Activated naive CD4-positive, alpha-beta T cell treated with anti-CD3 and anti-CD28 coated beads, Interleukin-2, amount 50 U/mL, for 24 hours (primary cell): ENCODE data around the gene RNF123.

Source experiments
- H3K27ac Mint-ChIP-seq: one replicate; pipeline ENCODE4 v1.8.0; 2021; ENCODE audit warnings: mild to moderate bottlenecking, mixed read lengths
- H3K27me3 Mint-ChIP-seq: one replicate; pipeline ENCODE4 v1.8.0; 2021; ENCODE audit warnings: mixed read lengths
- H3K36me3 Mint-ChIP-seq: one replicate; pipeline ENCODE4 v1.8.0; 2021; ENCODE audit warnings: mixed read lengths
- H3K4me1 Mint-ChIP-seq: one replicate; pipeline ENCODE4 v1.8.0; 2021; ENCODE audit warnings: mixed read lengths
- H3K4me3 Mint-ChIP-seq: one replicate; pipeline ENCODE4 v1.8.0; 2021; ENCODE audit warnings: mild to moderate bottlenecking, mixed read lengths
- H3K9me3 Mint-ChIP-seq: one replicate; pipeline ENCODE4 v1.8.0; 2021; ENCODE audit warnings: mixed read lengths

Gene RNF123

GRCh38 chr3:49689046-49689907 is at the start of gene RNF123, which contains the start of gene MST1:
TSS of gene RNF123 (plus strand) at chr3:49689557. CDS start at chr3:49691166, 1,609 bp downstream.
TSS of gene MST1 (minus strand) at chr3:49689474. CDS start at chr3:49688691, 783 bp downstream.
- no peaks in the 10 kb centered on the region for H3K9me3 Mint-ChIP-seq

GRCh38 chr3:49641292-49641691 is 48.1 kb upstream of the RNF123 start:
- Mint-ChIP-seq H3K9me3 (no peaks in the 10 kb centered on the region), H3K27me3 (no peaks in the 10 kb centered on the region), H3K4me3 (no peak overlapping the region), H3K36me3 (no peaks in the 10 kb centered on the region), H3K27ac (no peak overlapping the region), H3K4me1 (no peaks in the 10 kb centered on the region)

More at GRCh38 chr3:49689046-49689907, at the start of gene RNF123, which contains the start of gene MST1:
- Mint-ChIP-seq H3K4me1 (peaks cover 45% of the 10 kb centered on the region), H3K36me3 (no peaks in the 10 kb centered on the region), H3K27me3 (no peaks in the 10 kb centered on the region), H3K4me3 (peak within 1 kb of the TSS; percentile 97), H3K27ac (peak within 1 kb of the TSS; percentile 94)

GRCh38 chr3:49641921-49642707 is 47.2 kb upstream of the RNF123 start:
- Mint-ChIP-seq H3K36me3 (no peaks in the 10 kb centered on the region), H3K4me1 (no peaks in the 10 kb centered on the region), H3K27me3 (no peaks in the 10 kb centered on the region), H3K9me3 (no peaks in the 10 kb centered on the region), H3K27ac (no peak overlapping the region), H3K4me3 (no peak overlapping the region)

GRCh38 chr3:49642708-49643145 is 46.6 kb upstream of the RNF123 start:
- H3K9me3 Mint-ChIP-seq = no peaks in the 10 kb centered on the region
- no peaks in the 10 kb centered on the region for H3K27me3 Mint-ChIP-seq
- no peaks in the 10 kb centered on the region for H3K36me3 Mint-ChIP-seq
- H3K27ac Mint-ChIP-seq = no peak overlapping the region
- H3K4me3 Mint-ChIP-seq = no peak overlapping the region
- no peaks in the 10 kb centered on the region for H3K4me1 Mint-ChIP-seq

GRCh38 chr3:49644684-49645083 is 44.7 kb upstream of the RNF123 start:
- H3K27ac Mint-ChIP-seq = no peak overlapping the region
- no peaks in the 10 kb centered on the region for H3K4me1 Mint-ChIP-seq
- H3K4me3 Mint-ChIP-seq = no peak overlapping the region
- H3K36me3 Mint-ChIP-seq = no peaks in the 10 kb centered on the region
- H3K27me3 Mint-ChIP-seq = no peaks in the 10 kb centered on the region
- H3K9me3 Mint-ChIP-seq = no peaks in the 10 kb centered on the region

GRCh38 chr3:49646236-49646635 is 43.1 kb upstream of the RNF123 start:
- no peaks in the 10 kb centered on the region for H3K9me3 Mint-ChIP-seq

GRCh38 chr3:49647741-49648140 is 41.6 kb upstream of the RNF123 start:
- H3K27ac Mint-ChIP-seq = no peak overlapping the region
- H3K4me1 Mint-ChIP-seq = no peaks in the 10 kb centered on the region
- no peaks in the 10 kb centered on the region for H3K9me3 Mint-ChIP-seq
- no peaks in the 10 kb centered on the region for H3K27me3 Mint-ChIP-seq
- H3K4me3 Mint-ChIP-seq = no peak overlapping the region
- no peaks in the 10 kb centered on the region for H3K36me3 Mint-ChIP-seq

More at GRCh38 chr3:49646236-49646635, 43.1 kb upstream of the RNF123 start:
- no peak overlapping the region for H3K27ac Mint-ChIP-seq
- no peaks in the 10 kb centered on the region for H3K27me3 Mint-ChIP-seq
- H3K36me3 Mint-ChIP-seq = no peaks in the 10 kb centered on the region
- H3K4me1 Mint-ChIP-seq = no peaks in the 10 kb centered on the region
- no peak overlapping the region for H3K4me3 Mint-ChIP-seq

GRCh38 chr3:49648354-49649019 is 40.9 kb upstream of the RNF123 start:
- no peaks in the 10 kb centered on the region for H3K9me3 Mint-ChIP-seq
- H3K27ac Mint-ChIP-seq = no peak overlapping the region
- H3K36me3 Mint-ChIP-seq = no peaks in the 10 kb centered on the region
- no peak overlapping the region for H3K4me3 Mint-ChIP-seq
- no peaks in the 10 kb centered on the region for H3K27me3 Mint-ChIP-seq
- no peaks in the 10 kb centered on the region for H3K4me1 Mint-ChIP-seq

GRCh38 chr3:49649576-49649975 is 39.8 kb upstream of the RNF123 start:
- Mint-ChIP-seq H3K27ac (no peak overlapping the region), H3K27me3 (no peaks in the 10 kb centered on the region), H3K4me1 (no peaks in the 10 kb centered on the region), H3K36me3 (no peaks in the 10 kb centered on the region), H3K4me3 (no peak overlapping the region), H3K9me3 (no peaks in the 10 kb centered on the region)

GRCh38 chr3:49650177-49650576 is 39.2 kb upstream of the RNF123 start:
- H3K36me3 Mint-ChIP-seq = no peaks in the 10 kb centered on the region
- H3K27me3 Mint-ChIP-seq = no peaks in the 10 kb centered on the region
- H3K27ac Mint-ChIP-seq = no peak overlapping the region
- H3K4me1 Mint-ChIP-seq = no peaks in the 10 kb centered on the region
- no peaks in the 10 kb centered on the region for H3K9me3 Mint-ChIP-seq
- no peak overlapping the region for H3K4me3 Mint-ChIP-seq

- Mint-ChIP-seq H3K4me1 (no peaks in the 10 kb centered on the region), H3K4me3 (no peak overlapping the region), H3K36me3 (no peaks in the 10 kb centered on the region), H3K27me3 (no peaks in the 10 kb centered on the region), H3K9me3 (no peaks in the 10 kb centered on the region), H3K27ac (no peak overlapping the region)
Measured at GRCh38 chr3:49650637-49651036, 38.7 kb upstream of the RNF123 start.

- Mint-ChIP-seq H3K27ac (no peak overlapping the region), H3K27me3 (peaks cover 1% of the 10 kb centered on the region), H3K4me1 (no peaks in the 10 kb centered on the region), H3K4me3 (no peak overlapping the region), H3K36me3 (no peaks in the 10 kb centered on the region), H3K9me3 (no peaks in the 10 kb centered on the region)
Measured at GRCh38 chr3:49652218-49652902, 37.0 kb upstream of the RNF123 start.

- no peak overlapping the region for H3K27ac Mint-ChIP-seq
- no peaks in the 10 kb centered on the region for H3K36me3 Mint-ChIP-seq
- H3K4me1 Mint-ChIP-seq = no peaks in the 10 kb centered on the region
- no peaks in the 10 kb centered on the region for H3K9me3 Mint-ChIP-seq
- peaks cover 1% of the 10 kb centered on the region for H3K27me3 Mint-ChIP-seq
- H3K4me3 Mint-ChIP-seq = no peak overlapping the region
Measured at GRCh38 chr3:49652903-49653415, 36.4 kb upstream of the RNF123 start.

- Mint-ChIP-seq H3K9me3 (no peaks in the 10 kb centered on the region), H3K27ac (no peak overlapping the region), H3K36me3 (no peaks in the 10 kb centered on the region), H3K4me1 (no peaks in the 10 kb centered on the region), H3K27me3 (peaks cover 1% of the 10 kb centered on the region), H3K4me3 (no peak overlapping the region)
Measured at GRCh38 chr3:49653621-49654020, 35.7 kb upstream of the RNF123 start.
